ENCODE measurements around the gene ROGDI. TPM values are rescaled to one million over a fixed set of nuclear protein-coding genes. Genes with fewer than 3 reads are reported as not detected.

The ROGDI gene
- polyA plus RNA-seq, 2 of the 4 experiments (the other 2 are of a cell fraction) = 7.2 to 15.1 TPM

DNA sequence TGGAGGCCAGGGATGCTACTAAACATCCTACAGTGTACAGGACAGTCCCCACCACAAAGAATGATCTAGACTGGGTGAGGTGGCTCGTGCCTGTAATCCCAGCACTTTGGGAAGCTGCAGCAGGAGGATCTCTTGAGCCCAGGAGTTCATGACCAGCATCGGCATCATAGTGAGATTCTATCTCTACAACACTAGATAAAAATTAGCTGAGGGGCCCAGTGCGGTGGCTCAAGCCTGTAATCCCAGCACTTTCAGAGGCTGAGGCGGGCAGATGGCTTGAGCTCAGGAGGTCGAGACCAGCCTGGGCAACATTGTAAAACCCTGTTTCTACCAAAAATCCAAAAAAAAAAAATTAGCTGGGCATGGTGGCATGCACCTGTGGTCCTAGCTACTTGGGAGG is 30.1 kb downstream of the ROGDI start:
- DNase-seq (ENCODE audit: low read depth in 1 of 2, low spot score in 1 of 2) = no peak
- ATAC-seq = no peak
- H3K4me3 ChIP-seq = no peak overlapping the region
- peaks cover 9% of the 10 kb centered on the region; the same call in 2 of the 3 replicates for H3K4me1 ChIP-seq
- H3K4me2 ChIP-seq = no peak overlapping the region
- 71% methylated on average over 5 of the region's 5 CpGs for WGBS (ENCODE audit: missing lambda C conversion rate)
- POLR2A ChIA-PET = no interaction called here
- CTCF ChIA-PET = interaction anchor here (0.6 to 1.3 kb wide), 4 partner anchors 24 to 184 kb away, joined by 3 to 4 read pairs (median 3); partner anchors contain the start of genes ANKS3 and DNAAF8
- H3K27ac ChIP-seq = no peak overlapping the region
- TF ChIP-seq RCOR1 (IDR thresholded peaks at IDR 0.05; ENCODE audit: low read depth, low read length) = no peak
- TF ChIP-seq CTCF (IDR thresholded peaks at IDR 0.05) = no peak
- no peak for TF ChIP-seq KDM1A (IDR thresholded peaks at IDR 0.05; ENCODE audit: low read depth)
- no peak for TF ChIP-seq FOSL2 (IDR thresholded peaks at IDR 0.05)
- TF ChIP-seq FOSL2 (CRISPR knock-in tag; IDR thresholded peaks at IDR 0.05) = no peak
- FAIRE-seq = no peak
- H3K9me3 ChIP-seq = no peaks in the 10 kb centered on the region

GRCh38 chr16:4771646-4772045 is 30.8 kb downstream of the ROGDI start:
- 64% methylated on average over 3 of the region's 3 CpGs for WGBS (ENCODE audit: missing lambda C conversion rate)
- H3K4me1 ChIP-seq = peaks cover 9% of the 10 kb centered on the region; the same call in 2 of the 3 replicates
- ChIA-PET CTCF (interaction anchor here (0.7 to 1.3 kb wide), 4 partner anchors 10 to 185 kb away, joined by 3 to 4 read pairs (median 3); no protein-coding TSS in a partner anchor), POLR2A (no interaction called here)
- no peak for FAIRE-seq
- no peaks in the 10 kb centered on the region for H3K9me3 ChIP-seq
- H3K27ac ChIP-seq = no peak overlapping the region
- no peak for DNase-seq (ENCODE audit: low read depth in 1 of 2, low spot score in 1 of 2)
- H3K4me3 ChIP-seq = no peak overlapping the region
- no peak for ATAC-seq
- no peak overlapping the region for H3K4me2 ChIP-seq
- TF ChIP-seq EHF (CRISPR knock-in tag; IDR thresholded peaks at IDR 0.05) (no peak), EP300 (IDR thresholded peaks at IDR 0.05) (no peak), FOSL2 (IDR thresholded peaks at IDR 0.05) (no peak), FOSL2 (CRISPR knock-in tag; IDR thresholded peaks at IDR 0.05) (no peak), HEYL (CRISPR knock-in tag; IDR thresholded peaks at IDR 0.05) (no peak), REST (IDR thresholded peaks at IDR 0.05) (no peak), POLR2A (IDR thresholded peaks at IDR 0.05; ENCODE audit: low read length) (no peak), JUN (IDR thresholded peaks at IDR 0.05) (no peak), RNF2 (IDR thresholded peaks at IDR 0.05; ENCODE audit: borderline replicate concordance, low read depth) (no peak)
- TF ChIP-seq, protein P1, sequence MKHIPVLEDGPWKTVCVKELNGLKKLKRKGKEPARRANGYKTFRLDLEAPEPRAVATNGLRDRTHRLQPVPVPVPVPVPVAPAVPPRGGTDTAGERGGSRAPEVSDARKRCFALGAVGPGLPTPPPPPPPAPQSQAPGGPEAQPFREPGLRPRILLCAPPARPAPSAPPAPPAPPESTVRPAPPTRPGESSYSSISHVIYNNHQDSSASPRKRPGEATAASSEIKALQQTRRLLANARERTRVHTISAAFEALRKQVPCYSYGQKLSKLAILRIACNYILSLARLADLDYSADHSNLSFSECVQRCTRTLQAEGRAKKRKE (CRISPR knock-in tag; IDR thresholded peaks at IDR 0.05; ENCODE audit: low read depth) = no peak
- TF ChIP-seq, protein P2, sequence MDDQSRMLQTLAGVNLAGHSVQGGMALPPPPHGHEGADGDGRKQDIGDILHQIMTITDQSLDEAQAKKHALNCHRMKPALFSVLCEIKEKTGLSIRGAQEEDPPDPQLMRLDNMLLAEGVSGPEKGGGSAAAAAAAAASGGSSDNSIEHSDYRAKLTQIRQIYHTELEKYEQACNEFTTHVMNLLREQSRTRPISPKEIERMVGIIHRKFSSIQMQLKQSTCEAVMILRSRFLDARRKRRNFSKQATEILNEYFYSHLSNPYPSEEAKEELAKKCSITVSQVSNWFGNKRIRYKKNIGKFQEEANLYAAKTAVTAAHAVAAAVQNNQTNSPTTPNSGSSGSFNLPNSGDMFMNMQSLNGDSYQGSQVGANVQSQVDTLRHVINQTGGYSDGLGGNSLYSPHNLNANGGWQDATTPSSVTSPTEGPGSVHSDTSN (IDR thresholded peaks at IDR 0.05) = no peak

GRCh38 chr16:4769306-4769638 is 33.2 kb downstream of the ROGDI start:
- 66% methylated on average over 7 of the region's 7 CpGs for WGBS (ENCODE audit: missing lambda C conversion rate)
- Histone ChIP-seq H3K27ac (peak overlapping the region; percentile 69 to 98), H3K4me2 (peak overlapping the region; percentile 69), H3K4me1 (peaks cover 17% of the 10 kb centered on the region; the same call in 2 of the 3 replicates), H3K9me3 (no peaks in the 10 kb centered on the region), H3K4me3 (peak overlapping the region; percentile 81)
- no peak for ATAC-seq
- CTCF ChIA-PET = interaction anchor here (1.0 to 2.2 kb wide), 3 partner anchors 8 to 186 kb away, joined by 3 to 13 read pairs (median 5); no protein-coding TSS in a partner anchor
- POLR2A ChIA-PET = interaction anchor here (0.7 to 2.3 kb wide), 9 partner anchors 9 to 191 kb away, joined by 3 to 25 read pairs (median 4); partner anchors contain the start of genes ANKS3, DNAAF8, GLYR1 and UBN1
- FAIRE-seq = no peak
- TF ChIP-seq FOXS1 (CRISPR knock-in tag; IDR thresholded peaks at IDR 0.05) = no peak
- no peak for DNase-seq (ENCODE audit: low read depth in 1 of 2, low spot score in 1 of 2)

All from A549 (cell line).